Measurements from ENCODE around the gene ACBD5.
"Not testable (repeated sequence)": the region's sequence is repeated elsewhere in the genome, so short reads cannot be mapped to it uniquely, and the experiment has no call there.

Gene ACBD5, protein sequence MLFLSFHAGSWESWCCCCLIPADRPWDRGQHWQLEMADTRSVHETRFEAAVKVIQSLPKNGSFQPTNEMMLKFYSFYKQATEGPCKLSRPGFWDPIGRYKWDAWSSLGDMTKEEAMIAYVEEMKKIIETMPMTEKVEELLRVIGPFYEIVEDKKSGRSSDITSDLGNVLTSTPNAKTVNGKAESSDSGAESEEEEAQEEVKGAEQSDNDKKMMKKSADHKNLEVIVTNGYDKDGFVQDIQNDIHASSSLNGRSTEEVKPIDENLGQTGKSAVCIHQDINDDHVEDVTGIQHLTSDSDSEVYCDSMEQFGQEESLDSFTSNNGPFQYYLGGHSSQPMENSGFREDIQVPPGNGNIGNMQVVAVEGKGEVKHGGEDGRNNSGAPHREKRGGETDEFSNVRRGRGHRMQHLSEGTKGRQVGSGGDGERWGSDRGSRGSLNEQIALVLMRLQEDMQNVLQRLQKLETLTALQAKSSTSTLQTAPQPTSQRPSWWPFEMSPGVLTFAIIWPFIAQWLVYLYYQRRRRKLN

DNA sequence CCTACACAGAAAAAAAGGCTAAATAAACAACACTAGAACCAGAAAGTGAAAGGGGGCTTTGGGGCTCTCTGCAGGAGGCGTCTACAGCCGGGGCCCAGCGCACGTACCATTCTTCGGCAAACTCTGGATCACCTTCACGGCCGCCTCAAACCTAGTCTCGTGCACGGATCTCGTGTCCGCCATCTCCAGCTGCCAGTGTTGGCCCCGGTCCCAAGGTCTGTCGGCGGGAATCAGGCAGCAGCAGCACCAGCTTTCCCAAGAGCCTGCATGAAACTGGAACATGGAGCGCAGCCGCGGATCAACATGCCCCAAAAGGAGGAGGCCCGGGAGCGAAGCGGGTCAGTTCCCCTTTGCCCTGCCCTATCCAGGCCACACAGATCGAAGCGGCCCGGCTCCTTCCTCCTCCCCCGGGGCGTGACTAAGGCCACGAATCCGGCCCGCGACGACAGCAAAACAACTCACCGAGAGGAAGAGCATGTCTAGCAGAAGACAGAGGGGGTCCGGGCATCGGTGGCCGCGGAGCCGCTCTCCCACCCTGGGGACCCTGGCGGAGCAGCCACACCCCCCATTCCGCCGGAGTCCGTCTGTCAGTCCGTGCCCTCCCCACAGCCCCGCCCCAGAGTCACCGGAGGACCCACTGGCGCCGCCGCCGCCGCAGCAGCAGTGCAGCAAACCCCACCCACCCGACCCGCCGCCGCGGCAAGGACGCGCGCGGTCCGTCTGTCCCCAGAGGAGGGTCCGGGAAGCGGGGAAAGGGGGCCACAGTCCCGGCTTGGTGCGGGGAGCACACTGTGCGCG lies at the start of gene ACBD5:
Gene ACBD5 (minus strand): TSS at position 586 of the 798 bp plus-strand sequence. CDS start 109 bp downstream, at position 477.
- DNase-seq = peak in 55 of 56 donors; percentile 23 to 87 (median 75)

DNA sequence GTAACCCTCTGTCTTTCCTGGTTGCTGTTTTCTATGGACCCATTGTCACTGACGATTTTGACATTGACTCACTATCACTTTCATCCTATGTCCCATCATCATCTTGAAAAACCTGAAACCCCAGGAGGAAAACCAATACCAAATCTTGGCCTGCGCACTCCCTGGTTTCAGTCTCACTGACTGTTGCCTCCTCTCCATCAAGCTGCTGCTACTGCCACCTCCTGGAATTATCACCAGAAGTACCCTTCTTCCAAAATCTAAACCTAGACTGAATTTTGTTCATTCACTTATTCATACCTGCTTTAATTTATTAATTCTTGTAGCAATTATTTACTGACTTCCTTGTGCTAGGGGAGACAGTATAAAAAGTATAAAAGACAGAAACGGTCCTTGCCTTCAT lies 44.5 kb upstream of the ACBD5 start:
- DNase-seq = no peak

DNA sequence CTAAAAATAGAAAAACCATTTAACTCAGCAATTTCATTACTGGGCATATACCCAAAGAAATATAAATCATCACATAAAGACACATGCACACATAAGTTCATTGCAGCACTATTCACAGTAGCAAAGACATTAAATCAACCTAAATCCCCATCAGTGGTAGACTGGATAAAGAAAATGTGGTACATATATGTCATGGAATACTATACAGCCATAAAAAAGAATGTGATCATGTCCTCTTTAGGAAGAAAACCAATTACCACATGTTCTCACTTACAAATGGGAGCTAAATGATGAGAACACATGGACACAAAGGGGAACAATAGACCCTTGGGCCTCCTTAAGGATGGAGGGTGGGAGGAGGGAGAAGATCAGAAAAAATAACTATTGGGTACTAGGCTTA lies 36.0 kb upstream of the ACBD5 start:
- DNase-seq = no peak

DNA sequence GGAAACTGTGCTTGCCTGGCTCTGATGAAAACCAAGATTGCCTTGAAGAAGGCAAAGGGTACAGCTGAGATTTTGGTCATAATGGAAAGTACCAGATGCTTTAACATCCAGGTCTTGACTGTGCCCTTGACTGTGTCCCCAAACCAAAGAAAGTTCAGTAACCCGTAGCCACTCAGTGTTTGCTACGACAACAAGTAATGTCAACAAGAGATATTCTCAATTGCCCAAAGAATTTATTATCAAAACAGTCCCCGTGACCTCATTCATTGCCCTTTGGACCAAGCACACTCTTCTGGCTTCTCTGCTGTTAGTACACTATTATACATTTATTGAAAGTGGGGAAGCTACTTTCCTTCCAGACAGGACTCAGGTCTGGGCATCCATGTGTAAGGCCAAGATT lies 25.4 kb upstream of the ACBD5 start:
- not testable (repeated sequence) for DNase-seq

DNA sequence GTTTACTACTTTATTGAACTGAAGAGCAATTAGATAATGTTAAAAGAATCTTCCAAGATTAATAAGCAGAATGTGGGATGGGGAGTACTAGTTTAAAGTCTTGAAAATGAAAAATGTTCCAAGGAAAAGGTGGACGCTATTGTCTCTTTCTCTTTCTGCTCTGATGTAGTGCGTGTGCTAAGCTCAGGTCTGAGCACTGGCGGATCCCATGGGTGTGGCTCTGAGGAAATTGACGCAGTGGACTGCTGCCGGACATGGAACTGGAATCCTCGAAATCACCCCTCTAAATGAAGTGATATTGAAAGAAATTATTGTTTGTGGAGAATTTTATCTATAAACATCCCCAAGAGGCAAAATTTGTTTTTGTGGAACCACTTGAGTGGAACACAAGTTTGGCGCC lies 22.2 kb upstream of the ACBD5 start:
- not testable (repeated sequence) for DNase-seq

DNA sequence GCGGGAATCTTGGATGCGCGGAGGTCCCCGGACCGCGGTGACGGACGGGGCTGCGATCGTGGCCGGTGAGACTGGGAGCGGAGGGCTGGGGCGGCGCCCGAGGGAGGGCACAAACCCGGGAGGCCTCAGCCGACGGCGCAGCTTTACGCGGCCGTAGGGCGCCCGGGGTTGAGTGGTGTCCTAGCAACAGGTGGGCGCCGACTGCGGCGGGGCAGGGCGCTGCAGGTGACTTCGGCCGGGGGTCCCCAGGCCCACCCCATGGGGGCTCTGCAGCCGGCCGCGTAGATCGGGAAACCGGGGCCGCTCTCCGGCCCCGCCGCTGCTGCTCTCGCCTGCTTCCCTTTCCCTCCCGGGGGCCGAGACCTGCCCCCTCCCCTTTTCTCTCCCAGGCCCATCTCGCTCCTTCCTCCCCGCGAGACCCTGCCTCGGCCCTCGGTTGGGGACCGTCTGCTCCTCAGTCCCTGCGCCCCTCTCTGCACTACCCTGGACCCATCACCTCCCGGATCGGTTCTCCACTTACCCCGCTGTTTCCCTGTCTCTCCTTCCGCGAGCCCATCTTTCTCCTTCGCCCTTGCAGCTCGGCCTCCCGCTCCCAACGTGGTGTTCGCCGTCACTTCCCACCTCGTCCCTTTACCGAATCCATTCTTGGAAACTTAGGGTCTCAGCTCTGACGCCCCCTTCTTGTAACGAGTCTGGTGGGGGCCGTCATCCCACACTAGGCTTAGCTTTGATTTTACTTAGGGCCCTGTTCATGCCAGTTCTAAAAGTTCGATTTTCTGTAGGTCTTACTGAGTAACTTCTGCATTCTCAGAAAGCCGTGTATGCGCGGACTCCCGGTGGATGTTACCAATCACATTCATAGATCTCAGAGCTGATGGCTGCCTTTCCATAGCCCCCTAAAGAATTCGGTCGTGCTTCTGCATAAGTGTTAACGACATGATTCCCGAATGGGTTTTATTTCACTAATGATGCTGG lies 18.5 kb upstream of the ACBD5 start:
- DNase-seq = peak in 6 of 56 donors; percentile 4 to 40 (median 28)

DNA sequence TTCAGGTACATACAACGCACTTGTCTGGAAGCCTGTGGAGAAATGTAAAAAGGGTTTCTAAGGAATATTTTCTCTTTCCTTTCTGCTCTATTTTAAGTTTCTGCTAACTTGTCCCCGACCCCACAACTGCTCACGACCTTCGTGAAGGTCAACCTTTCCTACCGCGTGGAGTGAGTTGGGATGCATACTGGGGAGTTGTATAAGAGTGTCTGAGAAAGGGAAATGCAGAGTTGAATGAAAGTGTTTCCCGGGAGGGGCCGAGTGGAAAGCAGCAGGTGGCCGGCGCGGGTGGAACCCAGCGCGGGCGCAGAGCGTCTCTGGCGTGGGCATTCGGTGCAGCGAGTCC lies 17.9 kb upstream of the ACBD5 start:
- DNase-seq = no peak

DNA sequence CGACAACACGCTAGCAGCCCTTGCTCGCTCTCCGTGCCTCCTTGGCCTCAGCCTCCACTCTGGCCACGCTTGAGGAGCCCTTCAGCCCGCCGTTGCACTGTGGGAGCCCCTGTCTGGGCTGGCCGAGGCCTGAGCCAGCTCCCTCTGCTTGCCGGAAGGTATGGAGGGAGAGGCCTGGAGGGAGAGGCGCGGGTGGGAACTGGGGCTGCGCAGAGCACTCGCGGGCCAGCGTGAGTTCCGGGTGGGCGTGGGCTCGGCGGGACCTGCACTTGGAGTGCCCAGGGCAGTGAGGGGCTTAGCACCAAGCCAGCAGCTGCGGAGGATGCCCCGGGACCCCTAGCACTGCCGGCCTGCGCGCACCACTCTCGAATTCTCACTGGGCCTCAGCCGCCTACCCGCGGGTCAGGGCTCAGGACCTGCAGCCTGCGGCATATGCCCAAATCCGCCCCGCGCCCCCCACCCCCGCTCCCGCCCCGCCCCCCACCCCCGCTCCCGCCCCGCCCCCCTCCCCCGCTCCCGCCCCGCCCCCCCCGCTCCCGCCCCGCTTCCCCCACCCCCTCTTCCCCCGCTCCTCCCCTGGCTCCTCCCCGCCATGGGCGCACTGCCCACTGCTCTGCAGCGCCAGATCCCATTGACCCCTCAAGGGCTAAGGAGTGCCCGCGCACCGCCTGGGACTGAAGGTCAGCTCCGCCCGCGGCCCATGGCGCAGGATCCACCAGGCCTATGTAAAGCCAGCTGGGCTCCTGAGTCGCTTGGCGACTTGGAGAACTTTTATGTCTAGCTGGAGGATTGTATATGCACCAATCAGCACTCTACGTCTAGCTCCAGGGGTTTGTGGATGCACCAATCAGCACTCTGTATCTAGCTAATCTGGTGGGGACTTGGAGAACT lies 15.9 kb upstream of the ACBD5 start:
- no peak for DNase-seq

DNA sequence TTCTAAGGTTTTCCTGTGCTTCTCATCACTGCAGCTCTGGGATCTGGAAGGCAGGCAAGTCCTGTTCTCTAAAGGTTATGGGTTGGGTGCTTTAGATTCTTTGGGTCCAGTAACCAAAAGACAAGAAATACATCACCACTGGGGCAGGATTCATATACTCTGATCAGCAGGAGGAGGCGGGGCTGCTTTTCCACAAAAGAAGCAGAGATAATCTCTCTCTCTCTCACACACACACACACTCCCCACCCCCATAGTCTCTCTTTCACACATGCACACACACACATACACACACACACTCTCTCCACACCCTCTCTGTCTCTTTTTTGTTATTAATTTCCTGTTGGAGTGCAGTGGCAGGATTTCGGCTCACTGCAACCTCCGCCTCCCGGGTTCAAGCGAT lies 13.0 kb upstream of the ACBD5 start:
- DNase-seq = no peak

DNA sequence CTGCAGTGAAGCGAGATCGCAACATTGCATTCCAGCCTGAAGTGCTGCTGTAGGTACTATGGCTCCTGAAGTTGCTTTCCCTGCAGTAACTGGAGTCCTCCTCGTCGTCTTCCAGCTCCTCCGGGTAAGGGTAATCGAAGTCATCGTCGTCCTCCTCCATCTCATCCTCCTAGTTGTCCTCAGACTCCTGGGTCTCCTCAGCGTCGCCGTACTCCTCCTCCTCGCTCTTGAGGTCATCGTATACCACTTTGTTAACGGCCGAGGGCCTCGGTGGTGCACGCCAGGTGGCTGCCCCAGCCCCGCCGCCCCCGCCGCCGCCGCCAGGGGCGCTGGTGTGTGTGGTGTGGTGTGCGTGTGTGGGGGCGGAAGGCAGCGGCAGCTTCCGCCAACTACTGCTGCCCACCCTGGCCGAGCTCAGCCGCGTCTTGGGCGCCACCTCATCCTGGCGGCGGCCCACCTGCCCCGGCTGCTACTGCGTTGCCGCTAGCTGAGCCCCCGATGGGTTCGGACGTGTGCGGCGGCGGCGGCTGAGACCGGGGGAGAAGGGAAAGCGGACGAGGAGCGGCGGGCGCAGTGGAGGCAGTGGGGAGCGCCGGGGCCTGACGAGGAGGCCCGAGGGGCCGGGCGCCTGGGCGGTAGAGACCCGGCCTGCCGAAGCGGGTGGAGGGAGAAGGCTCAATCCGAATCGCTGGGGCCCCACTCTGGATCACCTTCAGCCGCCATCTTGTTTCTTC lies 11.8 kb upstream of the ACBD5 start:
- DNase-seq = peak in 6 of 56 donors; percentile 3 to 35 (median 19)

DNA sequence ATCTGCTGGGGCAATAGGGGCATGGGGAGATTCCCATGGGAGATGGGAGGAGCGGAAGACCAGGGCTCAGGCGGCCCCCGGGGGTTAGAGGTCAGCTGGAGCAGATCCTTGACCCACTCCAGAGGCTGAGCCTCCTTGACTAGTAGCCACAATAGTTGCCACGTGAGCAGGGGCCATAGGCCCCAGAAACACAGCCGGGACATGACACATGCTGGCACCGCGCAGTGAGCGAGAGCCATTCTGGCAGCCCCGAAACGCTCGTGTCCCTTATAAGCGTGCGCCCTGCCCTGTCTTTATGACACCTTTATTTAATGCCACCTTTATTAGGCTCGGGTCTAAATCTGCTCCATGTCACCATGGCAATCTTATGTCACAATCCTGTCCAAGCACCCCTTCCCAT lies 11.0 kb upstream of the ACBD5 start:
- DNase-seq = no peak

DNA sequence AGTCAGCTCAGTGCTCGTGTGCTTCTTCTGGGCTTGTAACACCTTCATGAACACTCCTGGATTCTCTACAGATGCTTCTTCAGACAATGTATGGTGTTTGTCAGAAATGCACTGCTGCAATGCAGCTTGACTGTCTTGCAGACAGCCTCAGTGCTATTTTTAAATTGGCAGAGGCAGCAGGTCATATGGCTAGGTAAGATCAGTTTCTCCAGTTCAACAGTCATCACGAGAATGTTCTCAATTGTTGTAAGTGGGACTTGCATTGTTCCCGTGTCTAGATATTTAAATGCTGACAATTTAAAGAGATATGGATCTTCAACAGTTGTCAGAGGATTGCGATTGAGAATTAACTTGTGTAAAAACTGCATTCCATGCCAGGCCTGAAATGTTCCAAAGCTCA lies 7.6 kb upstream of the ACBD5 start:
- DNase-seq = no peak

DNA sequence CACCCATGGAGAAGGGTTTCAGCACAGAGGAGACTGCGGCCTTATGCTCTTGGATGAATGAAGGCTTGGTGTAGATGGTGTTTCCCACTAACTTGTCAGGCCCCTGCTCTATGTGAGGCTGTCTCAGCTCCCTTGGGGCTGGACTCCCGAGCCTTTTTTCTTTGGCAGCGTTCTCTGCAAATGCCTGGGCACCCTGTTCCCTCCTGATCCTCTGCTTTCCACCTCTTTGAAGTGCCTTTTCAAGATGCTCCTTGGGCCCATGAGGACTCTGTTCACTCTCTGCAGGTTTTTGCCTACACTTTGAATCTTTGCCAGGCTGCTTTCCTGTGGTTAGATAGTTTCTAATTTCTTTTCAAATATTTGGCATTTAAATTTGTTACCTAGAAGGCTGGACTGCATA lies 6.8 kb upstream of the ACBD5 start:
- DNase-seq = no peak

DNA sequence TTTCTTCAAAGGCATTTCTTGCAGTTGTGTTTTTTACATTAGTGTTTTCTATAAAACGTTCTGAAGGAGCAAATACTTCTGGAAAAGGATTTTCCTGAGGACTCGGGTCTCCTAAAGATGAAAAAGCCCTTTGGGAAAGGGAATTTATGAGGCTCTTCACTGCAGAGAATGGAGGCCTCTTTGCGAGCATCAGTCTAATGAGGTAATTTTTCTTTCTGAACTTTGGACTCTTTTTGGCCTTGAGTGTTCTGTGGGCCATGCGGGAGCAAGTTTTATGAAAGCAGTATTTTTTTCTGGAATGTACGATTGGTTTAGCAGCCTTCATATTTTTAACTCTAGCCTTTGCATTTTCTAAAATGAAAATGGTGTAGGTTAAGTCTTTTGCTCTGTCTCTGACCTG lies 6.4 kb upstream of the ACBD5 start:
- no peak for DNase-seq

DNA sequence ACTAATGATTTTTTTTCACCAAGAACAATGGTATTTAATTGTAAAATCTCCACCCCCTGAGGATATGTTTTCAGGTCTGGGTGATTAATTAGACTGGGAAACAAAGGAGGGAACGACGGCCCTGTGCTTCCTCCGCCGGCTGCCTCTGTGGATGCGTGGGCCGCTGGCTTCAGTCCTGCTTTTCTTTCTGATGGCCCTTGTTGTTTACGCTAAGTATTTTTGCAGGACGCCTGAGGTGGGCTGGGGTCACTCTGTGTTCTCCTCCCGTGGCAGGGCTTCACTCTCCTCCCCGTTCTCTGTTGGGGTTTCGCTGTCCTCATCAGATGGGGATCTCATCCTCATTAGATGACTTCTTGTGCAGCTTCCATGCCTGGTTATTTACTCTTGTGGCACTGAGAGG lies 5.2 kb upstream of the ACBD5 start:
- DNase-seq = no peak

DNA sequence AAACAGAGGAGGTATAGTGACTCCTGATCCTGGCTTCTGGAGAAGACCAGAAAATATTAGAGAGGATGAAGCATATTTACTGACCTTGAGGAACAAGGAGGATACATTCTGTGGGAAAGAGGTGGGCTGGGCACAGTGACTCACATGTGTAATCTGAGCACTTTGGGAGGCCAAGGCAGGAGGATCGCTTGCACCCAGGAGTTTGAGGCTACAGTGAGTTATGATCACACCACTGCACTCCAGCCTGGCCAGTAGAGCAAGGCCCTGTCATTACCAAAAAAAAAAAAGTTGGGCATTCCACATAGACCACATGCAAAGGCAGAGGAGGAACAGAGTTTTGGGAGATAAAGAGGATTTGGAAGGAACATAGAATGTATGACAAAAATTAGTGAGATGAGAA lies 4.4 kb upstream of the ACBD5 start:
- DNase-seq = no peak

DNA sequence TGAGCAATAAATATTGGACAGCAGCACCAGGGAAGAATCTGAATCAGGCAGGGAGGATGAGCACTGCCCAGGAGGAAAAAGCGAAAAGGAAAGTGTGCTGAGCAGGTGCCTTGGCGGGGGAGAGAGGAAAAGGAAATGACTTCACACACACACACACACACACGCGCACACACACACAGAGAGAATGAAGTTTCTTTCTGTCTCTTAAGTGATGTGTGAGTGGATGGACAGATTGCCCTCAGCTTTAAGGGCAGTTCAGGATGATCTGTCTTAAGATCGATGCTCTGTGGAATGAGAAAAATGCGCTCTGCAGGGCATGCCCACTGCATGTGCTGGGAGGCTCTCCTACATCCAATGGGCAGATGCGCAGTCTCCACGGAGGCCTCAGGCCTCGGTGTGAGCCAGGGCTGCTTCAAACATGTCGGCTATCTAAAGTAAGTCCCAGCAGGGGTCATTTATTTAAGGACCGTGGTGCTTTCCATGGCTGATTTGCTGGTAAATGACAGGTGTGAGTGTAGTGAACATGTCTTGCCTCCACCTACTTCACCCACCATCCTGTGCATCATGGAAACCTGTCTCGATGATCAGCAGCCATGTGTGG lies 2.5 kb upstream of the ACBD5 start:
- DNase-seq = peak in 36 of 56 donors; percentile 5 to 84 (median 50)

DNA sequence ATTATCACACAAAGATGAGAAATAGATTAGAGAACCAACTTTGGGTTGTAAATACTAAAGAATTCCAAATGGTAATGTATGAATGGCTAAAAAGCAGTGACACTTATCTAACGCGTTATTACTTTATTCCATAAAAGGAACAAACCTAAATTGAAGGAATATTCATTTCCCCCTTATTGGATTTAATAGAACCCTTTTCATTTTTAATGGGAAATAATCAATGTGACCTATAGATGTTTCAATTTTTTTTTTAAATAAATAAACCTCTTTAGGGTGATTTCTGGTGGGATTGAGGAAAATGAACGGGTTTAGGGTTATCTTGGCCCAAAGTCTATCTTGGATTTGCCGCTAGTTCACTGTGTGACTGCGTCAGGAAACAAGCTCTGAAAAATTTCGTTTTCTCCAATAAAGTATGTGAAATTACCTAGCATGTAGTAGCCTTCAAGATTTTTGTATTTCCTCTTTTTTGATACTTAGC lies 1.9 kb upstream of the ACBD5 start:
- no peak for DNase-seq
